Spleen (tissue), 7 donors: ENCODE measurements around the gene GOLGA2.

ENCODE experiments used
- CTCF ChIP-seq, 11 experiments: fragments of 200-600 bp in 7 of 11; fragments of 450-650 bp in 4 of 11; sonication (generic) in 4 of 11; IDR thresholded peaks in 8 of 11; conservative IDR thresholded peaks in 3 of 11; 1 replicate in 7 of 11; 2 replicates in 4 of 11; pipeline versions ENCODE4 v1.4.0 to v1.8.0; 2016 to 2021; ENCODE audit warnings: antibody characterized with exemption in 11 of 11, inconsistent platforms in 4 of 11, mild to moderate bottlenecking in 1 of 11
- POLR2AphosphoS5 ChIP-seq, 3 donors: sonication (generic); formaldehyde crosslinking; IDR thresholded peaks; one replicate each; pipeline ENCODE4 v1.5.1; 2017; ENCODE audit warnings: antibody characterized with exemption in 3 of 3
- donor health status: DM: no; HTN: no; CAD: no; lungs with moderate emphysema.
- donor health status: DM: no; HTN: no; CAD: no.
- donor health status: DM: no; HTN: no; CAD: no.

DNA sequence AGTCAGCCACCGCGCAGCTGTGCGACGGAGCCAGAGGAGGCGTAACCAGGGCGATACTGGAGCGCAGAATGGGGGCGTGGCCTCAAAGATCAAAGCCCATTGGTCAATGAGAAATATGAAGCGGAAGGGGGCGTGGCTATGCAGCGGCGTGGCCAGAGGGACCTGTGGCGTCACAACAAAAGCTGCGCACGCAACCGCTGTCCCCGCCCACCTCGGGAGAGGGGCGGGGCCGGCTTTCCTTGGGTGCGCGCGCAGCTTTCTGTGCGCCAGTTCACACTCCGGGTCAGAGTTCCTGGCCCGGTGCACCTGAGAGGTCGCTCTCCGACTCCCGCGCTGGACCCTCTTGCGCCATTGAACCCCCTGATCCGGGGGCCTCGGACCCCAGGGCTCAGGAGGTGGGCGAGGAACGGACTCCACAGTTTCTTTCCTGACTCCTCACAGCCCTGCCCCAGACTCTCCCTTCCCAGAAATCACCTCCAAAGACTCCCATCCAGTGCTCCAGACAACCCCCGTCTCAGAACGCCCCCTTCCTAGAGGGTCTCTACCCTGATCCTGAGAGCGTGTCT lies 284 bp upstream of the GOLGA2 start, which contains the start of gene SWI5:
- TF ChIP-seq POLR2AphosphoS5 (IDR thresholded peaks at IDR 0.05) (peak; percentile 98 to 99 (median 98)), CTCF (IDR thresholded peaks at IDR 0.05 in 8 of 11, conservative IDR thresholded peaks at IDR 0.05 in 3 of 11) (peak in 3 of 11 experiments; percentile 10 to 39 (median 16))
